ENCODE results near the gene BTNL2.

The BTNL2 gene

DNA sequence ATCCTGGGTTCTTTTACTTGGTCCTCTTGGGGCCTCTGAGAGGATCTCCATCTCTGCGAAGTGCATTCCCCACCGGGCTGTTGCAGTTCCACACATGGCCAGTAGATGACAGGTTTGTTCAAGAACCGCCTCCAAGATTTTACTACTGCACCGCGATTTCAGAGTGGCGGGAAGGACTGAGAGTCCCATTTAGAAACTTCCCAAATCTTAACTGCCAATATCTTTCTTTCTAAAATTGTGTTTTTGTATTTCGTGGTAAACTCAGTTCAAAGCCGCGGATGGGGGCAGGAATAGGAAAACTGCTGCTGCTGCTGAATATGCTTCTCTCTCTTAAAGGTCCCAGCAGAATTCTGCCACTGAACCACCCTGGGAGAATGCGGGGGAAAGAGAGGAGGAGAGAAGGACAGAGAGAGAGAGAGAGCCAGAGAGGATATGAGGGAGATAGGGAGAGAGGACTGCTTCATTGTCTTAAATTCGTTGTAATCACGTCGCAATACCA, 8.6 kb upstream of the BTNL2 start:
- peak; percentile 70 for DNase-seq (ENCODE audit: low read depth)

DNA sequence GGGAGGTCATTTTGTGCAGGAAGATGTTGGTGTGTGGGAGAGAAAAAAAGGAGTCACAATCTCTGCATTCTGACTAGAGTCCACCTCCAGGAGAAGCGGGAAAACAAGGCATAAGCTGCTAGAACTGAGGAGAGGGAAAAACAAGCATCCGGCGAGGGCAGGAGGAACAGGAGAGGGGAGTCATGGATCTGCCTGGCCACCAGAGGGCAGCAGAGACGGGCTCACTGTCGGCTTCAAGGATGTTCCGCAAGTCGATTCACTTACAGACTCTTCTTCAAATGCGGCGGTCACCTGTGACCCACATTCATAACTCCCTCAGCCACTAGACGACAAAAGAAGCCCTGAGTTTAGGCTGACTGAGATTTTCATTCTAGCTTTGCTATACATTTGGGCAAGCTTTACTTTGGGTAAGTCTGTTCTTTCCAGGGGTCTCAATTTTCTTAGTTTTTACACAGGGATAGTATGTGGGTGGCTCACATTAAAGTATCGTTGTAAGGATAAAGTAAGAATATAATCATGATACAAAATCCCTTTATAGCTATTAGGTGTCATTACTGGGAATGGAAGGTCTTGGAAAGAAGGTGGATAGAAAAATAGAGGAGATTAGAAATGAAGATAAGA, 6.6 kb upstream of the BTNL2 start:
- DNase-seq (ENCODE audit: low read depth), result peak; percentile 79

DNA sequence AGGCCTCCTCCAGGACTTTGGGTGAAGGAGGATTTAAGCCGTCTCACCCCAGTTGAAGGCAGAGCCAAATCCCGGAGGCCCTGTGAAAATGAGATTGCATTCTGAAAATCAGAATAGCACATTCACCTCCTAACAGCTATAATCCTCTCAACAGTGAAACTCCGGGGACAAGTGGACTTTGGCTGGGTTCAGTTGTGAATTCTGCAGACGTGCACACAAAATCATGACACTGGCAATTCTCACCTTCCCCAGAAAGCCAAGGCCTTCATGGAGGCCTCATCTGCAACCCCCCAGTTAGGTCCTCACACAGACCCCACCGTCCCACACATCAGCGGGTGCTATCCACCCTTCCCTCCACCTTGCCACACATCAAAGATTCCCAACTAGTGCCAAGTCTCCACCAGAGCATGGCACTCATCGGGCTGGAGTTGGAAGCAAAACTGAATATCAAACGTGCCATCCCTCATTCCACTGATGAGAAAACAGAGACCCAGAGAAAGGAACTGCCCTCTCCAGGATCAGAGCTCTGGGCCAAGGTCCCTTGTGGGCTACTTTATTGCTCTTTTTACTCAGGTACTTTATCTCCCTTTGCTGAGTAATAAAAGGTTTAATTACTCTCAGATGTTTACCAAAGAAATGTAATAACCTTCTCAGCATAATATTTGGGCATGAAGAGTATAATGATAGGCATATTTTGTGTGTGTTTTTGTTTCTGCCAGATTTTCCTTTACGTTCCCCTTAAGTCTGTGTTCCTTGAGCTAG, 4.8 kb upstream of the BTNL2 start:
- no peak for DNase-seq (ENCODE audit: low read depth)

DNA sequence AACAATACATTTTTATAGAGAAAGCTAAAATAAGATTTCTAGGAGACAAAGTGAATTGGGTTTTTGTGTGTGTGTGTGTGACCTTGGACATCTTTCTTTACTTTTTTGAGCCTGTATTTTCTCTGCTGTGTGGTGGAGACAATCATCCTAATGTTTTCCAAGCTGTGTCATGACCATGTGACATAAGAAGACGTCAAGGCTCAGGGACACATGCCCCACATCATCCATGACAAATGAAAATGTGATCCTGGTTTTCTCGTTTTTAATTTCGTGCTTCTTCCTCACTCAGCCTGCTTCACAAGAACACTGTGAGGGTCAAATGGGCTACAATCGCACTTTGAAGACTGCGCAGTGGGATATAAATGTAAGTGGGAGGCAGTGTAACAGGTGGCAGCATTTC, 3.9 kb upstream of the BTNL2 start:
- DNase-seq (ENCODE audit: low read depth), result no peak

DNA sequence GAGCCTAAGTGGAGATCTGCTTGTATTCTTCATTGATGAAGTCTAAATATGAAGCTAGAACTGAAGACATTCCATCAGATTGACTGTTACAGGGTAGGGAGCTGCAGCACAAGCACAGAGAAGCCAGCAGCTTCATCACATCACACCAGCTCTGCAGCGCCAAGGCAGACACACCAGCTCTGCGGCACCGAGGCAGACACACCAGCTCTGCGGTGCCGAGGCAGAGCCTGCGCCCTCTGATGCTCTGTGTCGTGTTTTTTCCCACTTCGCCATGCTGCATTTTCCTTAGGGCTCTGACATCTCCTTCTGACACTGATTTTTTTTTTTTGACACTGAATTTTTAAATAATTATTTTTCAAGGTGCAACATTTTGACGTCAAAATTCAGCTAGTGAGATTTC, 784 bp downstream of the BTNL2 start:
- no peak for DNase-seq (ENCODE audit: low read depth)

DNA sequence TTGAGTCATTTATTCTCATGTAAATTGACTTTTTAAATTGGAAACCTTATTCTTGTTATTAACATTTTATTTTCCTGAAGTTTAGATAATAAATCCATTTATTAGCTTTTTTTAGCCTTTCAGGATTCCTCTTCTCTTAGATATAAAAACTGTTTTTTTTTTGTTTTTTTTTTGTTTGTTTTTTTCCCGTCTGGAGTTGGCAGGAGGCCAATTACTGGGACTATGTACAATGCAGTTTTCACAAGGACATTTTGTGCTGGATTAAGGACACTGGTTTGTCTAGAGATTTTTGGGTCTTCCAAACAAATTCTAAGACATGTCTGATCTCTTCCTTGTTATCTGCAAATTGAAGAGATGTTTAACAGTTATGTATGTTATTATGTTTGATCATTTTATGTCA, 1.3 kb downstream of the BTNL2 start:
- no peak for DNase-seq (ENCODE audit: low read depth)

DNA sequence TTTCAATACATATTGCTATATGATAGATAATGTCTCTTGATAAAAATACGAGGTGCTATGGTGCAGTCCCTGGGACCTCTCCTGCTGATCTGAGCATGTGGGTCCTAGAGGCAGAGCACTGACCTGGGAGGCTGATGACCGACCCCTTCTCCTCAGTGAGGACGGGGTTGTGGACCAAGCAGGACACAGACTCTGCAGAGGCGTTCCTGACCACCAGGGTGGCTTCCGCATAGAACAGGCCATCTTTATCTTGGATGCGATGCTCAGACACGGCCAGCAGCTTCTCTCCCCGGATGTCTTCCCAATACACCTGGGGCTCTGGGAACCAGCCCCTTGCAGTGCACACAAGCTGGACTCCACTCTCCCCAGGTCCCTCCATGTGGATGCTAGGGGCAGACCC, 4.2 kb downstream of the BTNL2 start:
- DNase-seq (ENCODE audit: low read depth), result no peak

DNA sequence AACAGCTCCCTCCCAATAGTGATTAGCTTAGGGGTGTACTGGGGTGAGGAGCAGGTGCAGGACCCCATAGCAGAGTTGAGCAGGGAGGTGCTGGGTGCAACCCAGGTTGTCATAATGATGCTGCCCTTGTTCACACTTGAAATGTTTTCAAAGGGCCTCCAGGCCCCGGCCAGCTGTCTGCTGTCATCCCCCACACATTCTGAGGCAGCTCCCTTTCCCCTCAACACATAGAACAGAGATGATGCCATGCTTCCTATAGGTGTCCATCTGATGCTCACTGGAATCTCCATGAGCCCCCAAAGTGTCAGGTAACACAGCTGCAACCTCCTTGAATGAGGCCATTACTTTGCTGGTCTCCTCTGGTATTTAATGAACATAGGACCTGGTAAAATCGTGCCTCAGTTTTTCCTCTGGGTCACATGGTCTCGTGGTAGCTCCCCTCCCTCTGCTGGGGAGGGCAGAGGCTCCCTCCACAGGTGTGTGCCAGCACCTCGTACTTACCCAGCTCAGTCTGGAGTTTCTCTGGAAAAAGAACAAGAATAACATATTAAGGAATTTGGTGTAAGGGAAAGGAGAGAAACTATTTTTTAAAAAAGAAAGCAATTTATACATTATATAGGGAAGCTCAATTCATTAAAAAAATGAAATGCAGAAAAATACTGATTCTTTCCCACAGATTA, 5.6 kb downstream of the BTNL2 start:
- no peak for DNase-seq (ENCODE audit: low read depth)

DNA sequence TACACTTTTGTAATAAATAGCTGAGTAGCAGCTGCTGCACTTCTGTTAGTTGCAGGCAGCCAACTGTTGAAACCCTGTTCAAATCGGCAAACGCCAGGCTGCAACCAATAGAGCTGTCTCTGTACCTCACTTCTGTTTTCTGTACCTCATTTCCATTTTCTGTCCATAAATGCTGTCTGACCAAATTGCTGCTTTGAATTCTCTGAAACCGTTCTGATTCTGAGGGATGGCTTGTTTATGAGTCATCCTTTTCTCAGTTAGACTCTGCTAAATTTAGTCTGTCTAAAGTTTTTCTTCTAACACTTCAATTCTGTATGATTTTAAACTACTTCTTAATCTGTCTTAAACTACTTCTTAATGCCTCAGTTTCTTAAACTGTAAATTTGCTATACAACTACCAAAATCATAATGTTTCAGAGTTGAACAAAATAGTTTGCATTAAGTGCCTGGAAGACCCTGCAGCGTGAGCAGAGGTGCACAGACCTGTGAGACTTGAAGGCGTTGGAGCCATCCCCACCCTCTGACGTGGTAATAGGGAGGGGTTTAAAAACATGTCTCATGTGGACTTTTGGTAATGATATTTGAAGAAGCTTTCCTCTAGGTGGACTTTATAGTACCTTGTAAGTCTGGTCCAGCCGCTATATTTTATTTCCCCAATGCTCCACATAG, 9.6 kb downstream of the BTNL2 start:
- no peak for DNase-seq (ENCODE audit: low read depth)

DNA sequence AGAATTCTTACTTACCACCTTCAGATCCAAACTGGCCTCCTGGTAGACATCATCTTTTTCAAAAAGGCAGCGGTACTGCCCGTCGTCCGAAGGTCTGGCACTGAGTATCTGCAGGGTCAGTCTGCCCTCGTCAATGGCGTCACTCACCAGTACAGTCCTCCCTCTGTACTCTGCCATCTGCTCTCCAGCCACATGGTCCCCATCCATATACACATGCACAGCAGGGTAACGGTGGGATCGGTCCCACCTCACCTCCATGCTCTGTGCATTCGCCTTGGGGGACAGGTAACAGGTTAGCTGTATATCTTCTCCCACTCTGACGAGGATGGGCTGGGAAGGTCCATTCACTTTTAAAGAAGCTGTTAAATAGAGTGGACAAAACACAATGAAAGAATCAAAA, 11.0 kb downstream of the BTNL2 start:
- DNase-seq (ENCODE audit: low read depth), result no peak

DNA sequence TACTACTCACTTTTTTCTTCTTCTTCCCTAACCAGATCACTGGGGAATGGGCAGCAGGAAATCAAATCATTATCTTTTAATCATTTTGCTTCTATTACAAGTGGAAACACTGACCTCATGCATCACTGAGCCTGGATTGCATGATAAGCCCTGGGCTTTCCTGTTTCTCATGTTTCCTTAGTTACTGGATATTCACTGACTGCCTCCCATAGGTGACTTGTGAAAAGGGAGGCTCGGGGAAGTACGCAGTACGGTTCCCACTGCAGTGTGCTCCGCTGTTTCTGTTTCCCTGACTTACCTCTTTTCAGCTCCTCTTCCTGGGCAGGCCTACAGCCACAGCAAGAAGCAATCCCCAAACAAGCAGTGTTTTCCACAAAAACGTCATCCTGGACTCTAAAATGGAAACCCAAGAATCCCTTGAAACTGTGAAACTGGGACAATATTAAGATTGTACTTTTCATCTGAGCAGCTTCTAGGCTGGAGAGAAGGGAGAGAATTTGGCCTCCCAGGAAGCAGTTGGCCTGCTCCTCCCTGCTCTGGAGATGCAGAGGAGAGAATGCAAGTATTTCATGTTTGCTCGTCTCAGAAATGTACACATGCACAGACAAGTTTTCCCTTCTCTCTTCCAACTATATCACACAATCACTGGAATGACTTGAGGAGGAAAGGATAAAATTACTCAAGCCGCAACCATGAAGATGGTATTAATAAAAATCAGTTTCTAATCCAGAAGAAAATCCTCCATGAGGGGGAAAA, 13.1 kb downstream of the BTNL2 start:
- DNase-seq (ENCODE audit: low read depth), result no peak

DNA sequence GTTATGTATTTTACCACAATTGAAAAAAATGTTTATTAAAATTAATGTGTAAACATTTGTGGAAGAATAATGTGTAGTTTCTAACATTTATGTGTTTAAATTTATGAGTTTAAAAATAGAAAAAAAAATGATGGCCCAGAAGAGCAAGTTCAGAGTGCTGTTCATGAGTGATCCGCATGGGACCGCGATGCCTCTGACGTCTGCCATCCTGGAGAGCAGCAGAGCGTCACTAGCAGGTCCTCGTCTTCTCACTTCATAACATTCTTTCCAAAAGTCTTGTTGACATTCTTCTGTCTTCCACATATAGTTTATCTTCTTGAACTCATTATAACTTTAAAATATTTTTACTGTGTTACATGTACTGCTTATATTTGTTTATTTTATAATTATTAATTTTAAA, 15.5 kb downstream of the BTNL2 start:
- DNase-seq (ENCODE audit: low read depth), result no peak

DNA sequence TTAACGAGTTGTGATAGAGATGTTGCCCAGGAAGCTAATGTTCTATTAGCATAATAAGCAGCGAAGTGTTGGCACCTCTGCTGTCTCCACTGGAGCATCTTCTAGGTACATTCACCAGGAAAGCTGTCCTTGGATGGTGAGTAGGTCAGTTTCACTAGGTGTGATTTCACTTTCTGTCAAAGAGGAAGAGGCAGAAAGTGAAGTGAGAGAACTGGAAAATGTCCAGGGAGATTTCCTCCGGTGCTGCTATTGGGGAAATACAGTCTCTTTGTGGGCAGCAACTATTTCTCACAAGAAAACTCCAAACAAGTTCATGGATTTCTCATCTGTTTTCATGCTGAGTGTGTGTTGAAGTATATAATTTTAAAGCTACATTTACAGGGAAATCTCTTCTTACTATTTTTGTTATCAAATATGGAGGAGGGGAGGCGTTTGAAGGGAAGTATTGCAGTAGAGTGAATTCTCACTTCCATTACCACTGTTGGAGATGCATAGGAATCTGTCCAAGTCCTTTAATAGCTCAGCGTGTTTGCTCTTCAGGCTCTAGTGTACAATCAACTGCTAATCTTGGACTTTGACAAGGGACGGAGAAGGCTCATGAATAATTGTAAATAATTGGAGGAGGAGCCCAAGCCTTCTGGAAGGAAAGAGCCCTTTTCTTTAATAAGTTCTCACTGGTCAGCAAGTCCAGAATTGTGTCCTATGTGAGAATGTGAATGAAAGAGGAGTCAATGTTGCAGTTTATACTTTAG, 19.2 kb downstream of the BTNL2 start:
- DNase-seq (ENCODE audit: low read depth), result no peak

DNA sequence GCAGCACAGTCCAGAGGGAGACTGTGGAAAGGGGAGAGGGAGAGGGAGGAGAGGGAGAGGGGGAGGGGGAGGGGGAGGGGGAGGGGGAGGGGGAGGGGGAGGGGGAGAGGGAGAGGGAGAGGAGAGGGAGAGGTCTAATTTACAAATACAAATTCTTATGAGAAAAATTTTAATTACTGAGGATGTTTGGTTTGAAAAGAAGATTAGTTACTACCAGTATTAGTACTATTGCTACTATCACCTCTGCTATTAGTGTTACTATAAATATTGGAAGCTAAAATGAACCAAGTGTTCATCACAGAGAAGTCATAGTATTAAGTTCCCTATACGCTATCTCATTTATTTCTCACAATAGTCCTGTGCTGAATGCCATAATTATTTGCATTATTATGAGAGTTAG, 20.9 kb downstream of the BTNL2 start:
- no peak for DNase-seq (ENCODE audit: low read depth)

DNA sequence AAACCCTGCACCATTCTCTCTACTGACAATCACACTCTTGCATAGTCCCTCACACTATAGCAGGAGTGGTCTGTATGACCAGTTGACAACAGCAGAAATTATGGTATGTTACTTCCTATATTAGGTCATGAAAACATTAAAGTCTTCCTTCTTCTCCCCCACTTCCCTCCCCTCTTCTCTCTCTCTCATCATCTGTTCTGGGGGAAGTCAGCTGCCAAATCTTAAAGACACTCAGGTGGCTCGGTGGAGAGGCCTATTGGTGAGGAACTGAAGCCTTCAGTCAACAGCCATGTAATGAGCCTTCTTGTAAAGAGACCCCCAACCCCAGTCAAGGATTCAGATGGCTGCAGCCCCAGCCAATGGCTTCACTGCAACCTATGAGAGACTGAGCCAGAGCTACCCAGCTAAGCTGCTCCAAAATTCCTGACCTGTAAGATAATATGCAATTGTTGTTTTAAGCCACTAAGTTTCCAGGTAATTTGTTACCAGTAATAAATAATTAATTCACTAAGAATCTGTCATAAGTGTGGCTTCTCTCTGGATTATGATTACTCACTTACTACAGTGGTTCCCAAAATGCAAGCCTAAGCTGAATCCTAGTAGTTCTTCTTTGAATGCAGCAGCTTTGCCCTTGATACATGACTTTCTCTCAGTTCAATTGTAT, 24.1 kb downstream of the BTNL2 start:
- no peak for DNase-seq (ENCODE audit: low read depth)

DNA sequence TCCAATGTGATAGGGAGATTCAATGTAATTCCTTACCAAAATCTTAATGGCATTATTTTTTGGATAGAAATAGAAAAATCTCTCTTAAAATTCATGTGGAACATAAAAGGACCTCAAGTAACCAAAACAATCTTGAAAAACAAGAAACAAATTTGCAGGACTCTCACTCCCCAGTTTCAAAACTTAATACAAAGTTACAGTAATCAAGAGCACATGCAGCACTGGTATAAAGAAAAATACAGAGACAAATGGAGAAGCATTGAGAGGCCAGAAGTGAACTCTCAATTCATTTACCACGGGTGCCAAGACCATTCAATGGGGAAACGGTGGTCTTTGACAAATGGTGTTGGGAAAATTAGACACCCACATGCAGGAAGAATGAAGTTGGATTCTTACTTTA, 27.4 kb downstream of the BTNL2 start:
- no peak for DNase-seq (ENCODE audit: low read depth)

DNA sequence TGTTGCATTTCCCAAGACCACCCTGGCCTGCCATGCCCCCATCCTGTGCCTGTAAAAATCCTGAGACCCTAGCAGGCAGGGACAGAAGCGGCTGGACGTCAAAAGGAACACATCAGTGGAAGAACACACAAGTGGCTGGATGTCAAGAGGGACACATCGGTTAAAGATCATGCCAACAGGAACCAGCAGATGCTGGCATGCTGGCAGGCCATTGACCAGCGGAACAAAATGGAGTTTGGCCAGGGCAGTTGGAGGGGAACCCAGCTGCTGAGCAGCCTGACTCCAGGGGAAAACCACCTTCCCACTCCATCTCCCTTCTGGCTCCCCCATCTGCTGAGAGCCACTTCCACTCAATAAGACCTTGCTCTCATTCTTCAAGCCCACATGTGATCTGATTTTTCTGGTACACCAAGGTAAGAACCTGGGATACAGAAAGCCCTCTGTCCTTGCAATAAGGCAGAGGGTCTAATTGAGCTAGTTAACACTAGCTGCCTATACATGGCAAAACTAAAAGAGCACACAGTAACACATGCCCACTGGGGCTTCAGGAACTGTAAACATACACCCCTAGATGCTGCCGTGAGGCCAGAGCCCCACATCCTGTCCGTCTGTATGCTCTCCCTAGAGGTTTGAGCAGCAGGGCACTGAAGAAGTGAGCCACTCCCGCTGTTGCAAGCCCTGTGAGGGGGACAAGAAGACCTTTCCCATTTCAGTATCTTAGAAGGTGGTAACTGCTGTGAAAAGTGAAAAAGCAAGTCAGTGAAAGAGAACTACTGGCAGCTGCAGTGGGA, 31.0 kb downstream of the BTNL2 start:
- no peak for DNase-seq (ENCODE audit: low read depth)

DNA sequence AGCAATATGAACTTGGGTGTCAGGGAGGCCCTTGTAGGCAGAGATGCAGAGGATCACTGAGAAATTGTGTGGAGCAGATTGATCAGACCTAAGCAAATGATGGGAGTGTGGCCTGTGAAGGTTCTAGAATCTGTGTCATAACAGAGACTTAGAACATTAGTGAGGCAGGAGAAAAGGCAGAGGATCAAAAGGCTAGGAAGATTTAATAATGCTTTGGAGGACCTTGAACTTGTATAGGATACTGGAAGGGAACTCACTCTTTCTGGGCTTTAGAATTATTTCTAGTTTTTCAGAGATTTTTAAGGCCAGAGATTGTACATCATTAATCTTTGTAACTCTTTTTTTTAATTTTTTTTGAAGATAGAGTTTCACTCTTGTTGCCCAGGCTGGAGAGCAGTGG, 35.2 kb downstream of the BTNL2 start, which contains the start of gene TSBP1:
Gene TSBP1 (minus strand): TSS at position 101 of the 400 bp plus-strand sequence. CDS start 197 bp downstream, outside the sequence.
- no peak for DNase-seq (ENCODE audit: low read depth)

DNA sequence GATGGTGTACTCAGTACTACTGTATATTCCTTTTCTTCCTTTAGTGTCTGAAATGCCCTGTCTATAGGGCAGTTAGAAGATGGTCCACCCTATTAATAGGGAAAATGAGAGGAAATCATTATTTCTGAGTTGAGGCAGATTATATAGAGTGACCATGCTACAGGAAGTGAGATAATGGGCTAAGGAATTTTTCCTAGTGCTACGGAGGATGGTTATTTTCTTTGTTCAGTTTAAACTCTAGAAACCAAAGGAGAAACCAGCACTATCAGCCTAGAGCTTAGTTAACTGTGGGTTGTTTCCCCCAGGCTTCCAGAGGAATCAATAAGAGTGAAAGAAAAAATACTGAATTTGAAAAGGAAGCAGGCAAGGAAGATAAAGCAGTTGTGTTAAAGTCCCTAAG, 35.8 kb downstream of the BTNL2 start:
- DNase-seq (ENCODE audit: low read depth), result no peak

DNA sequence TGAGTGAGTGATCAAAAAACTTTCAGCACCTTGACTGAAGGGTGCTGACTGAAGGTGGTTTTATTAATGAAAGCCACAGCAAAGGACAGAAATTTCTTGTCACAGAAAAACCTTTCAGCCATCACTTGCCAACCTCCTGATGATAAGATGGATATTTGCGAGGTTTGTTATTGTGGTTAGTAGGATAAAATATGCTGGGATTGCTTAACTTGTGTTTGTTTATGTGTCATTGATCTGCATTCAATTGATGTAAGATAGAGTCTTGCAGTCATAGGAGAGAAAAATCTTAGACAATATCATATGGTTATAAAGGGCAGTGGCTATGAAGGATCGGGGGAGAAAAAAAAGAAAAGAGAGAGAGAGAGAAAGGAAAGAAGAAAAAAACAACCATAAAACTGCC, 36.5 kb downstream of the BTNL2 start:
- no peak for DNase-seq (ENCODE audit: low read depth)

Measured in stimulated activated CD8-positive, alpha-beta memory T cell treated with anti-CD3 and anti-CD28 coated beads, Interleukin-12 subunit alpha, Interleukin-12 subunit beta, amount 100 ng/mL, for 1 hour (primary cell).